Adrenal gland (tissue), 12 donors: ENCODE measurements around the gene ZBTB46. TPM values are rescaled to one million over a fixed set of nuclear protein-coding genes. Genes with fewer than 3 reads are reported as not detected.

Source experiments
- DNase-seq, 7 donors: peaks; one replicate each; pipeline ENCODE4 v3.0.0-alpha.2; 2019 to 2020
- H3K27ac ChIP-seq, 5 donors: fragments of 200-600 bp; sonication (generic) in 4 of 5; 1 replicate in 3 of 5; 2 replicates in 2 of 5; pipeline versions ENCODE4 v1.5.1 to v1.8.0; 2016 to 2020; ENCODE audit warnings: mild to moderate bottlenecking in 1 of 5
- H3K27me3 ChIP-seq: fragments of 200-600 bp; 2 replicates; pipeline ENCODE4 v1.8.0; 2021
- H3K36me3 ChIP-seq, 2 donors: fragments of 200-600 bp; replicated peaks in 1 of 2; 1 replicate in 1 of 2; 2 replicates in 1 of 2; pipeline versions ENCODE4 v1.5.1 to v1.8.0; 2018 to 2022
- H3K4me1 ChIP-seq, 2 donors: fragments of 200-600 bp; replicated peaks in 1 of 2; 1 replicate in 1 of 2; 2 replicates in 1 of 2; pipeline versions ENCODE4 v1.5.1 to v1.8.0; 2018 to 2021
- H3K4me3 ChIP-seq, 4 donors: fragments of 200-600 bp; sonication (generic) in 3 of 4; one replicate each; pipeline ENCODE4 v1.5.1; 2016 to 2018
- H3K9me3 ChIP-seq, 3 donors: fragments of 200-600 bp; sonication (generic) in 1 of 3; replicated peaks in 1 of 3; 1 replicate in 2 of 3; 2 replicates in 1 of 3; pipeline versions ENCODE4 v1.5.1 to v1.8.0; 2016 to 2021
- POLR2A ChIP-seq, 2 donors: fragments of 450-650 bp; IDR thresholded peaks; one replicate each; pipeline ENCODE4 v1.6.1; 2017; ENCODE audit warnings: antibody characterized with exemption in 2 of 2, mild to moderate bottlenecking in 2 of 2, moderate library complexity in 1 of 2
- WGBS, 4 donors: extraction: QIAGEN DNeasy Blood & Tissue Kit in 2 of 4; methylation state at CpG; one replicate each; pipeline versions ENCODE4 v1.1.5 to v1.1.7; 2013 to 2017; 5-methylcytosine and 5-hydroxymethylcytosine counted together
- intact Hi-C, 2 donors: fragments of 100-400 bp; cut with DNase I; formaldehyde crosslinking; loops; one replicate each; pipeline versions ENCODE4 v1.14.1 to v1.15.0; 2022 to 2023
- polyA plus RNA-seq, 3 donors: library from polyadenylated mRNA; stranded (reverse); fragments of 200-250 nt in 2 of 3; fragments of 350-450 nt in 1 of 3; fragmentation: Illumina TruSeq in 1 of 3; extraction: RNeasy Lipid Tissue Mini Kit (QIAGEN cat#74804) in 1 of 3; gene quantifications; one replicate each; pipeline ENCODE4 v1.2.3, GENCODE V29; 2013 to 2014
- total RNA-seq, 9 donors: library from RNA; depleted of rRNA in 4 of 9; stranded (reverse); fragments of >200 nt in 4 of 9; fragments of 120-200 nt in 1 of 9; fragmentation: NEBNext Ultra II Directional in 1 of 9; extraction: Animal tissue kit (Norgen Biotek cat#: 25700) in 1 of 9; gene quantifications; one replicate each; pipeline versions ENCODE4 v1.1.0 to v1.2.4, GENCODE V29; 2013 to 2023
- TF ChIP-seq, protein P1 (sequence below), 6 experiments: fragments of 450-650 bp in 4 of 6; fragments of 200-600 bp in 2 of 6; sonication (generic) in 1 of 6; IDR thresholded peaks; 1 replicate in 5 of 6; 2 replicates in 1 of 6; pipeline versions ENCODE4 v1.5.1 to v1.8.0; 2016 to 2021; ENCODE audit warnings: antibody characterized with exemption in 6 of 6, mild to moderate bottlenecking in 2 of 6, moderate library complexity in 1 of 6
- donor health status: healthy with polysubstance abuse.
- donor health status: Bipolar disorder and iron deficiency.
- donor health status: DM: yes; HTN: yes; CAD: no.
- donor health status: DM: no; HTN: no; CAD: no.
- donor health status: DM: no; HTN: no; CAD: no.
- donor health status: DM: yes; HTN: yes; CAD: no.

ZBTB46 gene
- total and polyA plus RNA-seq, 12 donors, result 0.77 to 22.4 (median 10.6) TPM

DNA sequence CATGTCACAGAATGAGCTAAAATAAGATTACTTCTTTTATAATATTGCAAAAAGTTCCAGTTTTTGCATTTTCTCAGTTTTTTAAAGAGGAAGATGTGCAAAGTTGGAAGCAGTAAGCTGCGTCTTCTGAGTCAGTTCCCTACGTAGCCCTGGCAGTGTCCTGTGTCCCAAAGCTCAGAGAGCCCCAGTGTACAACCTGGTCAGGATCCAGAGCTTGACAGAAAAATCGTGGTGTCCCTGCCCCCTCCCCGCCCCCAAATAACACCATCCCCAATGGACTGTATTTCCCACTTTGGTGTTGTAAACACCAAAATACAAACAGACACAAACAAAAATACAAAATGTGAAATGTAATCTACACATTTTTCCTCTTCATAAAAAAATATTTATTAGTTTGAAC, 86.9 kb downstream of the ZBTB46 start:
- TF ChIP-seq, protein P1, sequence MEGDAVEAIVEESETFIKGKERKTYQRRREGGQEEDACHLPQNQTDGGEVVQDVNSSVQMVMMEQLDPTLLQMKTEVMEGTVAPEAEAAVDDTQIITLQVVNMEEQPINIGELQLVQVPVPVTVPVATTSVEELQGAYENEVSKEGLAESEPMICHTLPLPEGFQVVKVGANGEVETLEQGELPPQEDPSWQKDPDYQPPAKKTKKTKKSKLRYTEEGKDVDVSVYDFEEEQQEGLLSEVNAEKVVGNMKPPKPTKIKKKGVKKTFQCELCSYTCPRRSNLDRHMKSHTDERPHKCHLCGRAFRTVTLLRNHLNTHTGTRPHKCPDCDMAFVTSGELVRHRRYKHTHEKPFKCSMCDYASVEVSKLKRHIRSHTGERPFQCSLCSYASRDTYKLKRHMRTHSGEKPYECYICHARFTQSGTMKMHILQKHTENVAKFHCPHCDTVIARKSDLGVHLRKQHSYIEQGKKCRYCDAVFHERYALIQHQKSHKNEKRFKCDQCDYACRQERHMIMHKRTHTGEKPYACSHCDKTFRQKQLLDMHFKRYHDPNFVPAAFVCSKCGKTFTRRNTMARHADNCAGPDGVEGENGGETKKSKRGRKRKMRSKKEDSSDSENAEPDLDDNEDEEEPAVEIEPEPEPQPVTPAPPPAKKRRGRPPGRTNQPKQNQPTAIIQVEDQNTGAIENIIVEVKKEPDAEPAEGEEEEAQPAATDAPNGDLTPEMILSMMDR (IDR thresholded peaks at IDR 0.05), result no peak
- TF ChIP-seq POLR2A (IDR thresholded peaks at IDR 0.05), result no peak
- Histone ChIP-seq H3K36me3 (peaks cover 0 to 29% of the 10 kb centered on the region in 2 donors), H3K27ac (no peak overlapping the region), H3K4me3 (no peak overlapping the region), H3K27me3 (no peaks in the 10 kb centered on the region), H3K4me1 (peaks cover 21 to 25% of the 10 kb centered on the region in 2 donors), H3K9me3 (no peaks in the 10 kb centered on the region)
- no peak for DNase-seq
- intact Hi-C loops, result no loop called here
- WGBS, 4 donors, result 60 to 68% (median 65%) methylated on average over 4 of the region's 4 CpGs

DNA sequence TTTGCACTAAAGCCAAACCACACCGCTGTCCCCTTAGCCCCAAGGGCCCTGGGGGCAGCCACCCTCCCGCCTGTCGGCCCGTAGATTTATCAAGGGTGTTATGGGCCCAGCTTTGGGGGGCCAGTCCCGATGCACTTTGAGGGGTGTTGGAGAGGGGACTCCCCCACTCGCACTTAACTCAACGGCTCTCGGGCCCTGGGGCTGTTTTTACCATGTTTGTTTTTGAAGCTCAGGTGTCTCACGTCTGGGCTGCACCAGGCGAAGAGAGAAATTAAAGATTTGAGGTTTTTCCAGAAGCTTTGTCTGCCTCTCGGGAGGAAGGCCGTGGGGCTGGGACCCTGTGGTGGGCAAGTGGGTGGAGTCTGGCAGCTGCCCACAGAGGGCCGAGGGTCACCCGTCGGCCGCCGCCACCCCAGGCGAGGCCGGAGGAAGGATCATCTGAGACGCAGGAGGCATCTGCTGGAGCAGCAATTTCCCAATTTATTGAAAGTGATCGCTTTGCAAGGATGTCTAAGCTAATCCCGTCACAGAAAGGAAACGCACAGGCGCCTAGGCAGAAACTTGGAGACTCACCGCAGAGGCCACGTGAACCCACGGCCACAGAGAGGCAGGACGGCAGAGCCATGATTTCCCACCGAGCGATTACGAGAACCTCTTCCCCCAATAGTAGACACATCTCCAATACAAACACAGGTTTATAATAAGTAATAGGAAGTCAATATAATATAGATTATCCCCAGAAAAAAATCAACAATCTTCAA, 87.7 kb downstream of the ZBTB46 start:
- Histone ChIP-seq H3K27me3 (no peaks in the 10 kb centered on the region), H3K9me3 (no peaks in the 10 kb centered on the region), H3K4me3 (no peak overlapping the region), H3K27ac (peak overlapping the region in 1 of 5 donors; percentile 85), H3K36me3 (peaks cover 0 to 29% of the 10 kb centered on the region in 2 donors), H3K4me1 (peaks cover 29 to 32% of the 10 kb centered on the region in 2 donors)
- TF ChIP-seq, protein P1 (IDR thresholded peaks at IDR 0.05), result no peak
- no peak for TF ChIP-seq POLR2A (IDR thresholded peaks at IDR 0.05)
- 85 to 88% (median 87%) methylated on average over 23 to 31 of the region's 31 CpGs for WGBS, 4 donors
- intact Hi-C loops, result no loop called here
- DNase-seq, result no peak

DNA sequence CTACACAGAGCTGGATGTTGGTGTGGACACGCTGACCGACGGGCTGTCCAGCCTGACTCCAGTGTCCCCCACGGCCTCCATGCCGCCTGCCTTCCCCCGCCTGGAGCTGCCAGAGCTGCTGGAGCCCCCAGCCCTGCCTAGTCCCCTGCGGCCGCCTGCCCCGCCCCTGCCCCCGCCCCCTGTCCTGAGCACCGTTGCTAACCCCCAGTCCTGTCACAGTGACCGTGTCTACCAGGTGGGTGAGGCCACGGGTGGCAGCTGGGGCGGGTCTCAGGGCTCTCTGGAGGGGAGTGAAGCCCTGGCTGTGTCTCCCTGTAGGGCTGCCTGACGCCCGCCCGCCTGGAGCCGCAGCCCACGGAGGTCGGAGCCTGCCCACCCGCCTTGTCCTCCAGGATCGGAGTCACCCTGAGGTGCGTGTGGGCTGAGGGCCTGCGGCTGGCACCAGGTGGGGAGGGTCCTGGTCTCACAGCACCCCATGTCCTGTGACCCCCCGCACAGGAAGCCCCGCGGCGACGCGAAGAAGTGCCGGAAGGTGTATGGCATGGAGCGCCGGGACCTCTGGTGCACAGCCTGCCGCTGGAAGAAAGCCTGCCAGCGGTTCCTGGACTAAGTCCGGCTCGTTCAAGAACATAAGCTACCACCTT, 88.6 kb downstream of the ZBTB46 start:
- peaks cover 33 to 38% of the 10 kb centered on the region in 2 donors for H3K4me1 ChIP-seq
- peak overlapping the region in 2 of 5 donors; percentile 85 to 94 for H3K27ac ChIP-seq
- peaks cover 0 to 29% of the 10 kb centered on the region in 2 donors for H3K36me3 ChIP-seq

More for the DNA sequence above, 88.6 kb downstream of the ZBTB46 start:
- TF ChIP-seq, protein P1 (IDR thresholded peaks at IDR 0.05), result no peak
- TF ChIP-seq POLR2A (IDR thresholded peaks at IDR 0.05), result no peak
- Histone ChIP-seq H3K27me3 (no peaks in the 10 kb centered on the region), H3K4me3 (no peak overlapping the region), H3K9me3 (no peaks in the 10 kb centered on the region)
- intact Hi-C loops, result no loop called here
- WGBS, 4 donors, result 60 to 79% (median 75%) methylated on average over 2 to 37 of the region's 37 CpGs
- peak in 3 of 7 donors; percentile 19 to 32 (median 24) for DNase-seq
